Stimulated activated CD8-positive, alpha-beta memory T cell treated with anti-CD3 and anti-CD28 coated beads, Interleukin-7, amount 100 ng/mL, for 1 hour (primary cell): ENCODE results near the gene CNTNAP2.
"Not testable (repeated sequence)": the region's sequence is repeated elsewhere in the genome, so short reads cannot be mapped to it uniquely, and the experiment has no call there.

Source experiments
- DNase-seq, 2 donors: peaks; one replicate each; pipeline ENCODE4 v3.0.0-alpha.2; 2020; ENCODE audit warnings: low read depth in 2 of 2

CNTNAP2 gene

DNA sequence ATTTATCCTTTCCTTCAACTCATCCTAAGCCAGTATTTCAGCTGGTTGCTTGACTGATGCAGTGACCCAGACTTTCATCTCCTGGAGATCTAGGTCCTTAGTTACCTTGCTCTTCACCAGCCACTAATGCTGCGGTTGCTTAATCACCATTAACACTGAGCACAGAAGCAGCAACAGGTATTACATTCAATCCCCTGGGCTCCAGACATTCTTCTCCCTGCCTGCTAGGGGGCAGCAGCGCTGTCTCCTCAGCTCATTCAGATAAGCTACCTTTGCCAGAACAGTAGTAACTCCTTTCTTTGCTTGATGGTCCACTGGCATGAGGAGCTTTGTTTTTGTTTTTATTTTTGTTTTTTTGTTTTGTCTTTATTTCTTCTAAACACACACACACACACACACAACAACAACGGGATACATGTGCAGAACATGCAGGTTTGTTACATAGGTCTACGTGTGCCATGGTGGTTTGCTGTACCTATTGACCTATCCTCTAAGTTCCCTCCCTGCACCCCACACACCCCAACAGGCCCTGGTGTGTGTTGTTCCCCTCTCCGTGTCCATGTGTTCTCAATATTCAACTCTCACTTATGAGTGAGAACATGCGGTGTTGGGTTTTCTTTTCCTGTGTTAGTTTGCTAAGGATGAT lies 1430.8 kb downstream of the CNTNAP2 start:
- DNase-seq, result no peak

DNA sequence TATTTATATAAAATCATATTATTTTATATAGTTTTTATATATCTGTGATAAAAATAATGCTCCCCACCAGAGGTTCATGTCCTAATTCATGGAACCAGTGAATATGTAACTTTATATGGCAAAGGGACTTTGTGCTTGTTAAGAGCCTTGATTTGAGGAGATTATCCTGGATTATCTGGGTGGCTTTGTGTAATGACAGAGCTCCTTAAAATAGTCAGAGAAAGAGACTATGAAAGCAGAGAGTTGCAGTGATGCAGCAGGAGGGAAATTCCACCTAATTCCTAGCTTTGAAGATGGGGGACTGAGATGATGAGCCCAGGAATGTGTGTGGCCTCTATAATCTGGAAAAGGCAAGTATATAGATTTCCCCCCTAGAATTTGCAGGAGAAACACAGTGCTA lies 1439.7 kb downstream of the CNTNAP2 start:
- no peak for DNase-seq

DNA sequence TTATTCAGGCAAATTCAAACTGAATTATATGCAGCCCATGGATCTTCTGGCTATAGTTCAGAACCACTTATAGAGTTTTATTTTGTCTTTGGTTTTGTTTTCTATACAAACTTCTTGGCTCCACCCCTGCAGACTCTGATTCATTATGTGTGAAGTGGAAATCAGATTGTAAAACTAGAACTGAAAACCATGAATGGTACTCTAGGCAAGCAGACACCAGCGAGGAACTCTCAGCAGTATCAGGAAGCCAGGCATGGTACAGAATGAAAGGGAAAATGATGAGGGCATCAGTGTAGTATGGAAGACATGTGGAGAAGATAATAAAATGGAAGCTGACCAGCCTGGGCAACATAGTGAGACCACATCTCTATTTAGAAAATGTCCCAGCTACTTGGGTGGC lies 1447.1 kb downstream of the CNTNAP2 start:
- DNase-seq, result no peak

DNA sequence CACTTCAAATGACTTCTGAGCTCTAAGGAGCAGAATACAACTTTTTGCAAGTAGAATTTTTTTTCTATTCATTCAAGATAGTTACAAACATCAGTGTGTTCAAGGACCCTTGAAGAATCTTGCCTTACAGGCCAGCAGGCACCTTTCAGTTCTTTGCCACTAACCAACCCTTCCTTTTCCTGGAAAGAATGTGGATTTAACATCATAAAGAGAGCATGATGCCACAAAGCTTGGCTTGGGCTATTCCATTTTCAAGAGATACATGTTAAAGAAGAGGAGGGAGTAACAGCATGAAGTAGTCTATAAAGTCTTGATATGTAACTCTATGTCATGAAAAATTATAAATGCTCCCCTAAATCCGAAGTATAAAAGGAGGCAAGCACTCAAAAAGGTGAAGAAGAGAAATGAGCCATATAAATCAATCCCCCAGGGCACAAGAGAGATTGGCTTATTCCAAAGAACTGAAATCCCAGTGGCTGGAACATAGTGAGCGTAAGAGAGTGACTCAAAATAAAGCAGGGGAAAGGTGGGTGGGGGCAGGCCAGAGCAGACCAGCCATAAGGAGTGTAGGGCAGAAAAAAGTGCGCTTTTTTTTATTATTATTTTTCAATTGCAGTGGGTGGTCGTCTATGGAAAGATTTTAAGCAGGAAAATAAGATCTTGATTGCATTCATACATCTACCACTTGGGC lies 1448.3 kb downstream of the CNTNAP2 start:
- no peak for DNase-seq

DNA sequence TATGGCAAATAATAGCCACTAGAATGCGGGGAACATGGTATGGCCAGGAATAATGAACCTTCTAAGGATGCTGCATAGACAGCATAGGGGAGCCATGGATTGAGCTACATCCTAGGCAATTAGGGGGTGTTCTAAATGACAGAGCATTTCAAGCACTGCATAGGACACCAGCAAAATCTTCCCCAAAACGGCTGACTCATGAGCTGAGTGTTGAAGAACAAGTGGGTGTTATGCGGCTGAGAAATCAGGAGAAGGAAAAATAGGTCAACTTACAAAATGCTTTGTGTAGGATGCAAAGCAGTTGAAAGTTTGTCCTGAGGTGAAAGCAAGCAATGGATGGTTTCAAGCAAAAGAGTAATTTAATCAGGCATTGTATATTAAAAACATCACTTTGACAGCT lies 1450.4 kb downstream of the CNTNAP2 start:
- no peak for DNase-seq

DNA sequence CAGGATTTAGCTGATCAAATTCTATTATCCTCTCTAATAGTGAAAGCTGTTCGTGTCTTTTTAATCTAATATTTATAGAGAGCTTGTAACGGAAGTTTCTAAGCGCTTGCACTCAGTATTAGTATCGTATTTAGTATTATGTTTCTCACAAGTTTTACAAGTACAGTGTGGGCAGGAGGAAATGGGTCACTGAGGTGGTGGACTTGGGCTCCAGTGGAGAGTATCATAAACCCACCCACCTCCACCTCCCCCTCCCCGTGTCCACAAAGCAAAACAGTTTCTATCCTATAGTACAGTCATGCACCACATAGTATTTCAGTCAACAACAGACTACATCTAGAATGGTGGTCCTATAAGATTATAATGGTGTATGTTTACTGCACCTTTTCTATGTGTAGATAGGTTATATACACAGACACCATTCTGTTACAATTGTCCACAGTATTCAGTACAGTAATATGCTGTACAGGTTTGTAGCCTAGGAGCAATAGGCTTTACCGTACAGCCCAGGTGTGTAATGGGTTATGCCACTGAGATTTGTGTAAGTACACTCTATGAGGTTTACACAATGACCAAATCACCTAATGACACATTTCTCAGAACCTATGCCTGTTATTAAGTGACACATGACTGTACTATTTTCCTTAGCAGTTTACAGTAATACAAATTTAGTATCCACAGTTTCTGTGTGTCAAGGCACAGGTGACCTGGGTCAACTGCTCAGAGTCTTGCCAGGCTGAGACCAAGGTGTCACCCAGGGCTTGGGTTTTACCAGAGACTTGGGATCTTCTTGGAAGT lies 1452.7 kb downstream of the CNTNAP2 start:
- DNase-seq, result no peak

DNA sequence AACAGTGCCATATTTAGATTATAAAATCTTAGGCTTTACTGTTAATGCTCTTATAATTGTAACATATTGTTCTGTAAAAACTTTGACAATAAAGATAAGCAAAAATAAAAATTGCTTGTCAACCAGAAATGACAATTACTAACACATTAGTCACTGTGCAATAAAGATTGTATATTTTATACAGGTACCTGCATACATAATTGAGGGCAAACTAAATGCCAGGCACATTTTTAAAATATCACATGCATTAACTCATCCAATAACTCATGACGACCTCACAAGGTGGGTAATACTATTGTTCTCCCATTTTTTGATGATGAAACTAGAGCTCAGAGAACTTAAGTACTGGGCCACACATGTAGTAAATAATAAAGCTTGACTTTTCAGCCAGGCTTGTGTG lies 1453.8 kb downstream of the CNTNAP2 start:
- no peak for DNase-seq

DNA sequence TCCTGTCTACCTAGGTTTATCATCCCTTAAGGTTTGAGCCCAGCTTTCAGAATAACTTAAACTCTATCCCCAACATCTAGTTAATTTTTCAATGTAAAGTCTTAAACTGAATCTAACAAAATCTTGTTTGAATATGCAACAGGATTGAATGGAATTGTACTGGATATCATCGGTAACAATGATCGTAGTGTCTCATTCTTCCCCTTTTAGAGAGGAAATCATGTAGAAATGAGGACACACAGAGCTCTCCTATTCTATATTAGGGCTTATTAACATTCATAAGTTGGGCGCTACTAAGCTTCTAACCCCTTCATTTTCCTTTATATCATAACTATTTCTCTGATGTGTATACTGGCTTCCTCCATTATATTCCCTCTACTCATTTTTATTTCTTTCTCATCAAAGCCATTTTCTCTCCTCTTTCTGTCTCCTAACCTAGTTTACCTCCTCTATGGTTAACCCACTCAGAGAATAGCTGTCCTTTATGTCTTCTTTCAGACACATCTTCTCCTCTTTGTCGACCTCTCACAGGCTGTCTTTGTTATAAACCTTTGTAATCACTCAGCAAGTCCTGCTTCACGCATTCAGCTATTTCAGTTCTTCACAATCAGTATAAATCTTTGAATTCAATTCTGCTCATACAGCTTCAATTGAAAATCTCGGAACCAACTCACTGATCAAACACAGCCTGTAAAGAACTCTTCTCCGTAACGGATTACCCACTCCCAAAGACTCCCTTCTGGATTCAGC lies 1455.0 kb downstream of the CNTNAP2 start:
- no peak for DNase-seq

DNA sequence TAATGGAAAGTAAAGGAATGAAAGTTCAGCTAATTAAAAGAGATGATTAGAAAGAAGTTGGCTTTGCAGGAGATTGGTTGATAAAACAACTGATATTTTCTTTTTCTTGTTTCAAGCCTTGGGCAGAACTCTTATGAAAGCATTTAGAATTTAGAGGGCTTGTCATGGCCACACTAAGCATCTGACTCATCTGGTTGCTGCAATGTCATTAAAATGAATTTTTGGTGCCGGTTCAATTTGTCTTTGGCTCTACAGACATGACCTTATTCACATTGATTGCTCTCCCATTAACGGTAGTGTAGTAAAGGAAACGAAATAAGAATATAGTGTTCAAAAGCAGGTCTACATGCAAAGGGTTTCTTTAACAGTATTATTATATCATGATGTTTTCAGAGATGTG lies 1461.6 kb downstream of the CNTNAP2 start:
- DNase-seq, result no peak

DNA sequence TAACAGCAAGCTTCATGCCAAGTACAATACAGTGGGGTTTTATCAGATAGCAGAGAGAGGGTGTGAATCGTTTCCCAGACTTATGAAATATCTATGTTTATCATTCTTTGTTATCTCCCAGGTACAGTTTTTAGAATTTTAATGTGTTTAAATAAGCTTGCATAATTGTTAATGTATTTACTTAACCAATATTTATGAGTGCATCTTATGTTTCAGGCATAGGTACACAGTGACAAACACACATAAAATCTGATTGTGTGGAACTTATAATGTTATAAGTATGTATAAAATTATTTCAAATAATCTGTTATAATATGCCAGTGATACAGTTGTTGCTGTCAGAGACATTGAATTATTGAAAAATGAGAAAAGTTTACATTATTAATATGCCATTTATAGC lies 1462.5 kb downstream of the CNTNAP2 start:
- DNase-seq, result no peak

DNA sequence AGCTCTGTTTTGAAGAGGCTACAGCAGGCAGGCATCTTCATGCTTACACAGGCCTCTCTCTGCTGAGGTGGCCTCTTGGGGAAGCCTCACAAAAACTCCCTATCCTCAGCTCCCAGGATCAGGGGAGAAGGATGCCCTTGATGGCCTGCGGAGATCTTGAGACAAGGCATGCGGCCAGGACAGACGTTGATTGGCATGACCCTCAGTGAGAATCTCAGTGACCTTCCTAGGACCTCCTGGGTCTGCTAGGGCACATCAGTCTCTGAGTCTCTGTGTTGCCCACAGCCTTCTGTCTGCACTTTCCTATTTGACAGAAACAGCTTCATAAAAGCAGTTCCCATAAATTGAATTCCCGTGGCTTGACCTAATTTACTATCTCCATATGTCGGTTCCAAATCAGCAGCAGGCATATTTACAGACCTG lies 1468.2 kb downstream of the CNTNAP2 start:
- DNase-seq, result no peak

DNA sequence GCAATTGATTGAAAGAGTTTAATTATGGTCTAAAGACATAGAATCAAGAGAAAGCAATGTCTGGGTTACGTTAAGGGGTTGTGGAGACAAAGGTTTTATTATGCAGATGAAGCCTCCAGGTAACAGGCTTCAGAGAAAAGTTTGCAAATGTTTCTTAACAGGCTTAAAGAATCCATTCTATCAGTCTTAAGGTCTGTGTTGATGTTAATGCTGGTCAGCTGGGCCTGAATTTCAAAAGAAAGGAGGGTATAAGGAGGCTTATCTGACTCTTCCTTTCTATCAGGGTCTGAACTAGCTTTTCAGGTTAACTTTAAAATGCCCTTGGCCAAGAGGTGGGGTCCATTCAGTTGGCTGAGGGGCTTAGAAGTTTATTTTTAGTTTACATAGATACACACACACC lies 1469.5 kb downstream of the CNTNAP2 start:
- no peak for DNase-seq

DNA sequence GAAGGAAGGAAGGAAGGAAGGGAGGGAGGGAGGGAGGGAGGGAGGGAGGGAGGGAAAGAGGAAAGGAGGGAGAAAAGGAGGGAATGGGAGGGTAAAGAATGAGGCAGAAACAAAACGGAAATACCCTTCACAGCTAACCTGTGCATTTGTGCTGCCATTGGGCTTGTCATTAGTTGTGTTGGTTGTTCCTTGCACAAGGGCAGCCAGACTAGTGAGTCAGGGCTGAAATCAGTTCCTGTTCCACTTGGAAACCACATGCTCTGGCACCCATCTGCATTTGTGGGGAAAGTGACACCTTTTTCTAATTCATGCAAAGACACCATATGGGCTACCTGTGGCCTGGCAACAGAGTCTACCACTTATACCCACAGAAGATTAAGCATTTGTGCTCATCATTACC lies 1469.9 kb downstream of the CNTNAP2 start:
- no peak for DNase-seq

DNA sequence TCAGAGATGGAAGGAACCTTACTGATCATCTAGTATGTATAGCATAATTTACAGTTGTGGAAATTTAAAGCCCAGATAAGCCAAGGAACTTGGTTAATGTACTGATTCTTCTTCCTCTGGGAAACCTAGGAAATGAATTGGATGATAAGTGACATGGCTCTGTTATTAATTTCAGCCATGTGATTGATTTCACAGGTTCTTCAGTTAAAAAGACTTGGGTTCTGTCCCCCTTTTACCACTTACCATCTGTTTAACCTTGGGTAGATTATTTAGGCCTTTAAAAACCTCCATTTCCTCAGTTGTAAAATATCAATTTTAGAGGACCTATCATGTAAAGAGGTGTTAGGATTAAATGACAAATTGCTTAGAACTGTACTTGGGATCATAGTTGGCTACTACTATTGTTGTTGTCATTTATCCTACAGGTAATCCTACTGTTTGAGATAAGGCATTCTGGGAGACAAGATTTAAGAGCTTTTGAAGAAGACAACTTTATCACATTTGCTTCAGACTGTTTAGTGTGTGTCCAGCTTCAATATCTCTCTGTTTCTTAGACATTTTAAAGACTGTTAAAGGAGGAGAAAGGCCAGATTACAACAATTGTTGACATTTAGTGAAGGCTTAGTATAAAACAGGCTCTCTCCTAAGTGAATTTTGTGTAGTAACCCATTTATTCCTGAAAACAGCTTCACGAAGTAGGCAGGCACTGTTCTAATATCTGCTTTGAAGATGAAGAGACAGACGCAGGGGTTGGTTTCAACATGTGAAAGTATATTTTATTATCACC lies 1476.9 kb downstream of the CNTNAP2 start:
- no peak for DNase-seq

DNA sequence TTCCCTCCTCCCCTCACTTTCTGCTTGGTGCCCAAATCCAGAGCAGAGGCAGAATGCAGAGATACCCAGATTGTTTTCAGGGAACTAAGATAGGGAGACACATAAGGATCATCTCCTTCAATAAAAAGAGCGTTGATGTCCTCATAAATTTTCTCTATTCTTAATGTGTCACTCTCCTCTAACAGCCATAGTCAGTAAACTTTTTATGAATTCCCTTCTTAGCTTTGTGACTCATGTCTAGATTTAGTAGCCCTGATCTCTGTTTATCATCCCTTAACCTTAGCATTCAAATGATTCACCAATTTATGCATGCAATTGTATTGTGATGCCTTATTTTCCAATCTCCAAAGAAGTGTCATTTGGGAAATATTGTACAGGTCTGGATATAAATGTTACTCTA lies 1478.4 kb downstream of the CNTNAP2 start:
- no peak for DNase-seq

DNA sequence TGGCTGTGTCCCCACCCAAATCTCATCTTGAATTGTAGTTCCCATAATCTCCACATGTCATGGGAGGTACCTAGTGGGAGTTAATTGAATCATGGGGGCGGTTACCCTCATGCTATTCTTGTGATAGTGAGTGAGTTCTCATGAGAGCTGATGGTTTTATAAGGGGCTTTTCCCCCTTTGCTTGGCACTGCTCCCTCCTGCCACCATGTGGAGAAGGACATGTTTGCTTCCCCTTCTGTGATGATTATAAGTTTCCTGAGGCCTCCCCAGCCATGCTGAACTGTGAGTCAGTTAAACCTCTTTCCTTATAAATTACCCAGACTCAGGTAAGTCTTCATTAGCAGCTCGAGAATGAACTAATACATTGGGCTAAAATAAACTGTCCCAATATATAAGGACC lies 1482.1 kb downstream of the CNTNAP2 start:
- not testable (repeated sequence) for DNase-seq

DNA sequence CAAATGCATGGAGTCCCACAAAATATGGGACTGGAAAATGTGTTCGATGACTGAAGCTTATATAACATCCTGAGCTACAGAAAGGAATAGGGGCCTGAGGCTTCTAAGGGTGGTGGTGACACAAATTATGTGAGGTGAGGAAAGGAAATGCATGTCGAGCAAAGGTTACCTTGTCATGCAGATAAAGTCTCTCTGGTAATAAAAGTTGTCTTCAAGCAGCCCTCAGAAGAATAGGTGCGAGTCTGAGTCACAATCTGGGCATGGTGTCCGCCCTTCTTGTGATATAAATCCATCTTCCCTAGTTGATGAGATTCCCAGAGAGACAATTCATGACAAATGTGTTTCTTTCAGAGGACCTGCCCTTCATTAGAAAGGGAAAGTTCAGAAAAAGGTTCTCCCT lies 1488.7 kb downstream of the CNTNAP2 start:
- no peak for DNase-seq

DNA sequence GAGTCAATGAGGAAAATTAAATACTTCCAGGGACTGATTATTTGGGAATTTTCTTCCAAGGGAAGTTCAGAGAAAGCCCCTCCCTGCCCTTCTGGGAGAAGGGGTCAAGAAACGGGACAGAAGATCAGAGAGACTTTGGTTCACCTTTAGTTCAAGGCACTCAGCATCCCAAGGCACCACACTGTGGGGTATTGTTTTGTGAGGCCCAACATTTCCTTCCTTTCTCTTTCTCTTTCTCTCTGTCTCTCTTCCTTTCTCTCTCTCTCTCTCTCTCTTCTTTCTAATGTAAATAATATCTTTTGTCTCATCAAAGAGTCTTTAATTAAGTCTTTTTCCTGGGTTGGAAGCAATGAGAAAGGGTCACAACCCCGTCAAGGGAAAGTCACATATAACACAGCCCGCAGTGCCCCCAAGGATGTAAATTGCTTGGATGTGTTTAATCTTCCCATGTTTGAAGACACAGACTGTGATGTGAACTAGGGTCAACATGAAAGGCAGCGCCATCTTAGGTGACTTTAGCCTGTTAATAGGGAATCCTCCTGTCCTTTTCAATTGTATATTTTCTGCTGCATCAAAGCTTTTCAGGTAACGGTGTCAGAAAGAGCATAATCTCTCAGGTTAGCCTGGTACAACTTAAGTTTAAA lies 1490.7 kb downstream of the CNTNAP2 start:
- no peak for DNase-seq

DNA sequence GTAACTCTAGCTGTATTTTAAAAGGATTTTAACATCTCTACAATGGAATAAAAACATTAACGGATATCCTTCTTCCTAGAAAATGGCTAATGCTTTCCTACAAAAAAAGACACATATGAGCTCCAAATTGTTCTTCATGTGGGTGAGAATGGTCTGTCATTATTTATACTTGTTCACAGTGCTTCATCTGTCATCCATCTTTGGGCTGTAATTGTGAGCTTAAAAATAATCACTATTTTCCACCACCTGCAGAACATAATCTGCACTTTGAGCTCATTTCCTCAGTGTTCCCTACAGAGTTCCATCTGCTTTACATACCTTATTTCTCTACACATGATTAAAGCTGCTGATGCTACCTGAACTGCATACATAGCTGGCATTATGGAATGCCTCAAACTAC lies 1494.8 kb downstream of the CNTNAP2 start:
- DNase-seq, result no peak

DNA sequence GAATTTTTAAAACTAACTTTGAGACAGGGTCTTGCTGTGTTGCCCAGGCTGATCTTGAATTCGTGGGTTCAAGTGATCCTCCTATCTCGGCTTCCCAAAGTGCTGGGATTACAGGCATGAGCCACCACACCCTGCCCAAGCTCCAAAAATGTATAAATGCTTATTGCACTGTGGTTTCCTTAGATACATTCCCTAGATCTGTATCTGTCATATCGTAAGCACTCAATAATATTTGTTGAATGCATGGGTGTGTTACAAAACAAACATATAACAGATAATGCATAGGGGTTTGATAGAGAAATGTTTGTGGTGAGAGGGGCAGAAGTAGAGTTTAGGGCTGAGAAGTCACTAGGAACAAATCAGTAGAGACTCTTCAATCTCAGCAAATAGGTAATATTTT lies 1518.7 kb downstream of the CNTNAP2 start:
- no peak for DNase-seq

DNA sequence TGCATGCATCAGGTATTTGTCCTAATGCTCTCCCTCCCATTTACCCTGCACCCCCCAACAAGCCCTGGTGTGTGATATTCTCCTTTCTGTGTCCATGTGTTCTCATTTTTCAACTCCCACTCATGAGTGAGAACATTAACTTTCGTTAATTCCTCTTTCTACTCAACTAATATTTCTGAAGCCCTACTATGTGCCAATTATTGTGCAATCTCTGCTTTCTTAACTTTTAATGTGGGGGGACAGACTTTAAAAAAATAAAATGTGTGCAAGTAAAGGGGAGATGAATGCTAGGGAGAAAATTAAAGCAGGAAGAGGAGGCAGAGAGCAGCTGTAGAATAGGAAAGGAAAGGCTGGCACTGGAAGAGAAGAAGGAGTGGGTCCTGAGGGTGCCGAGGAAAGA lies 1520.0 kb downstream of the CNTNAP2 start:
- DNase-seq, result no peak
